ENCODE results near the gene PLAC1.

The PLAC1 gene

GRCh38 chrX:134547047-134547679 lies 111.1 kb downstream of the PLAC1 start:
- Histone ChIP-seq H2AFZ (ENCODE audit: low read depth, low read length) (no peak overlapping the region), H3K36me3 (replicated peaks; ENCODE audit: low read depth, low read length) (no peaks in the 10 kb centered on the region), H4K20me1 (ENCODE audit: insufficient read depth, low read length) (no peaks in the 10 kb centered on the region), H3K9me3 (ENCODE audit: insufficient read depth, low read length) (no peaks in the 10 kb centered on the region), H3K9ac (ENCODE audit: low read length) (no peak overlapping the region), H3K4me3 (ENCODE audit: low read length) (peak overlapping the region; percentile 81; the same call in 1 of the 2 replicates), H3K27ac (ENCODE audit: low read length) (no peak overlapping the region), H3K4me1 (ENCODE audit: low read length) (peaks cover 25% of the 10 kb centered on the region), H3K27me3 (ENCODE audit: low read depth, low read length) (peaks cover 5% of the 10 kb centered on the region), H3K4me2 (ENCODE audit: low read length) (peak overlapping the region; percentile 80), H3K79me2 (ENCODE audit: low read length) (no peaks in the 10 kb centered on the region)
- TF ChIP-seq, protein P1, sequence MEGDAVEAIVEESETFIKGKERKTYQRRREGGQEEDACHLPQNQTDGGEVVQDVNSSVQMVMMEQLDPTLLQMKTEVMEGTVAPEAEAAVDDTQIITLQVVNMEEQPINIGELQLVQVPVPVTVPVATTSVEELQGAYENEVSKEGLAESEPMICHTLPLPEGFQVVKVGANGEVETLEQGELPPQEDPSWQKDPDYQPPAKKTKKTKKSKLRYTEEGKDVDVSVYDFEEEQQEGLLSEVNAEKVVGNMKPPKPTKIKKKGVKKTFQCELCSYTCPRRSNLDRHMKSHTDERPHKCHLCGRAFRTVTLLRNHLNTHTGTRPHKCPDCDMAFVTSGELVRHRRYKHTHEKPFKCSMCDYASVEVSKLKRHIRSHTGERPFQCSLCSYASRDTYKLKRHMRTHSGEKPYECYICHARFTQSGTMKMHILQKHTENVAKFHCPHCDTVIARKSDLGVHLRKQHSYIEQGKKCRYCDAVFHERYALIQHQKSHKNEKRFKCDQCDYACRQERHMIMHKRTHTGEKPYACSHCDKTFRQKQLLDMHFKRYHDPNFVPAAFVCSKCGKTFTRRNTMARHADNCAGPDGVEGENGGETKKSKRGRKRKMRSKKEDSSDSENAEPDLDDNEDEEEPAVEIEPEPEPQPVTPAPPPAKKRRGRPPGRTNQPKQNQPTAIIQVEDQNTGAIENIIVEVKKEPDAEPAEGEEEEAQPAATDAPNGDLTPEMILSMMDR (IDR thresholded peaks at IDR 0.05; ENCODE audit: low read depth, low read length) = no peak
- no peak for TF ChIP-seq EZH2phosphoT487 (IDR thresholded peaks at IDR 0.05; ENCODE audit: low read depth)

- H3K4me2 ChIP-seq (ENCODE audit: low read length) = no peak overlapping the region
- H3K27me3 ChIP-seq (ENCODE audit: low read depth, low read length) = peaks cover 2% of the 10 kb centered on the region
- no peak overlapping the region for H3K27ac ChIP-seq (ENCODE audit: low read length)
Measured at GRCh38 chrX:134546187-134546586, 112.1 kb downstream of the PLAC1 start.

DNA sequence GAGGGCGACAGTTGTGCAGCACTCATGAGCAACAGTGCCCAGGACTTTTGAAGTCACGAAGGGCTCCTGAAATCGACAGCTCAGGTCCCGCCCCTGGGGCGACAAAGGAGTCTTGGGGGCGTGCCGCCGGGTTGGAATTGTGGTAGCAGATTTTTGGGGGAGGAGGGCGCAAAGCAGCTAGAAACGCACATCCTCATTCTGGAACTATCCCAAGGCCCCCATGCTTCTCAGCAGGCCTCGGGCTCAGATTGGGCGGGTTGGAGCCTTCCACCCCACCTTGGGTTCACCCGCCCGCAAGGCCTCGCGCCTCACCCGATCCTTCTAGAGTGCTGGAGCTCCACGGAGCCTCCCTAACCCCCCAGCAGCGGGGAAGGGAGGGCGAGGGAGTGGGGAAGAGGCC lies 112.8 kb downstream of the PLAC1 start:
- Histone ChIP-seq H3K27me3 (ENCODE audit: low read depth, low read length) (no peaks in the 10 kb centered on the region), H3K27ac (ENCODE audit: low read length) (no peak overlapping the region), H3K4me1 (ENCODE audit: low read length) (peaks cover 17% of the 10 kb centered on the region), H3K36me3 (replicated peaks; ENCODE audit: low read depth, low read length) (no peaks in the 10 kb centered on the region), H3K4me3 (ENCODE audit: low read length) (no peak overlapping the region), H3K9ac (ENCODE audit: low read length) (no peak overlapping the region), H4K20me1 (ENCODE audit: insufficient read depth, low read length) (no peaks in the 10 kb centered on the region), H3K9me3 (ENCODE audit: insufficient read depth, low read length) (no peaks in the 10 kb centered on the region), H3K79me2 (ENCODE audit: low read length) (no peaks in the 10 kb centered on the region), H2AFZ (ENCODE audit: low read depth, low read length) (no peak overlapping the region), H3K4me2 (ENCODE audit: low read length) (no peak overlapping the region)
- TF ChIP-seq, protein P1 (IDR thresholded peaks at IDR 0.05; ENCODE audit: low read depth, low read length) = no peak
- no peak for TF ChIP-seq EZH2phosphoT487 (IDR thresholded peaks at IDR 0.05; ENCODE audit: low read depth)

More at GRCh38 chrX:134546187-134546586, 112.1 kb downstream of the PLAC1 start:
- Histone ChIP-seq H2AFZ (ENCODE audit: low read depth, low read length) (no peak overlapping the region), H3K79me2 (ENCODE audit: low read length) (no peaks in the 10 kb centered on the region), H3K4me3 (ENCODE audit: low read length) (no peak overlapping the region), H3K9me3 (ENCODE audit: insufficient read depth, low read length) (no peaks in the 10 kb centered on the region), H3K36me3 (replicated peaks; ENCODE audit: low read depth, low read length) (no peaks in the 10 kb centered on the region), H4K20me1 (ENCODE audit: insufficient read depth, low read length) (no peaks in the 10 kb centered on the region), H3K9ac (ENCODE audit: low read length) (no peak overlapping the region), H3K4me1 (ENCODE audit: low read length) (peaks cover 17% of the 10 kb centered on the region)
- TF ChIP-seq, protein P1 (IDR thresholded peaks at IDR 0.05; ENCODE audit: low read depth, low read length) = no peak
- TF ChIP-seq EZH2phosphoT487 (IDR thresholded peaks at IDR 0.05; ENCODE audit: low read depth) = no peak

DNA sequence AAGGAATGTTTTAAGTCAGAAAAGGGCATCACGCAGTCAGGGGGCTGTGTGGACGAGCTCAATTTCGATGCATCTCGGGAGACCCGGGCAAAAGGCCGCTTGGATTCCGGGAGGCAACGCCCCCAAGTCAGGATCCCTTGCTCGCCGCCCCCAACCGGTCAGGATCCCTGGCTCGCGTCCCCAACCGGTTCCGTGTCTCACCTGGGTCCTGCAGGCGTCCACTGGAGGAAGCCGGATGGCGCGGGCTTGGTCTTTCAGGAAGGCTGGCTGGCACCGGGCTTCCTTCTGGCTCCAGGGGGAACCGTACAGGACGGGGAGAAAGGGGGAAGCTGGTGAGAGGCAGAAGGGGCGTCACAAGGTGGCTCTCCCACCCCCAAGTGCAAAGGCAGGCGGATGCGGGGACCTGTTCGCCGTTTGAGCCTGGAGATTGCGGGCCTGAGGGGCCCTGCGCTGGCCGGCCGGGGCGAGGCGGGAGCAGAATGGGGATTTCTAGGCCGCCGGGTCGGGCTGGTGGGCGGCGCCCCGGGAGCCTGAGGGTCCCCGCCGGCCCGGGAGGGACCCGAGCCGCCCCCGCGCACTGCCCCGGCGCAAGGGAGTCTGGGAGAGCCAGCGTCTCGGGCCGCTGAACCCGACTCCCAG lies 113.6 kb downstream of the PLAC1 start:
- H3K4me1 ChIP-seq (ENCODE audit: low read length) = peaks cover 17% of the 10 kb centered on the region
- no peaks in the 10 kb centered on the region for H3K36me3 ChIP-seq (replicated peaks; ENCODE audit: low read depth, low read length)
- no peaks in the 10 kb centered on the region for H3K9me3 ChIP-seq (ENCODE audit: insufficient read depth, low read length)
- H3K9ac ChIP-seq (ENCODE audit: low read length) = no peak overlapping the region
- TF ChIP-seq EZH2phosphoT487 (IDR thresholded peaks at IDR 0.05; ENCODE audit: low read depth) = no peak
- TF ChIP-seq, protein P1 (IDR thresholded peaks at IDR 0.05; ENCODE audit: low read depth, low read length) = no peak
- no peak overlapping the region for H3K27ac ChIP-seq (ENCODE audit: low read length)
- H3K4me2 ChIP-seq (ENCODE audit: low read length) = no peak overlapping the region
- no peak overlapping the region for H3K4me3 ChIP-seq (ENCODE audit: low read length)
- no peak overlapping the region for H2AFZ ChIP-seq (ENCODE audit: low read depth, low read length)
- H3K79me2 ChIP-seq (ENCODE audit: low read length) = no peaks in the 10 kb centered on the region
- no peaks in the 10 kb centered on the region for H4K20me1 ChIP-seq (ENCODE audit: insufficient read depth, low read length)
- H3K27me3 ChIP-seq (ENCODE audit: low read depth, low read length) = no peaks in the 10 kb centered on the region

All from OCI-LY3 (cell line).